GM21737 (cell line): ENCODE measurements around the gene VAV3.
"Not testable (repeated sequence)": the region's sequence is repeated elsewhere in the genome, so short reads cannot be mapped to it uniquely, and the experiment has no call there.

ENCODE experiments used
- ATAC-seq: cut with Tn5 transposase; IDR thresholded peaks from one replicate; pipeline ENCODE4 v1.9.1; 2021; ENCODE audit warnings: mild to moderate bottlenecking, moderate library complexity; ENCODE audit not compliant: unreplicated experiment

Gene VAV3

GRCh38 chr1:107895403-107896191 is 69.4 kb downstream of the VAV3 start:
- ATAC-seq: no peak

GRCh38 chr1:107894605-107895004 is 70.4 kb downstream of the VAV3 start:
- ATAC-seq: no peak

- ATAC-seq: not testable (repeated sequence)
Measured at GRCh38 chr1:107893350-107893749, 71.6 kb downstream of the VAV3 start.

- ATAC-seq: no peak
Measured at GRCh38 chr1:107889524-107889923, 75.5 kb downstream of the VAV3 start.

- ATAC-seq: no peak
Measured at GRCh38 chr1:107883562-107883961, 81.4 kb downstream of the VAV3 start.

- ATAC-seq: no peak
Measured at GRCh38 chr1:107879927-107880326, 85.1 kb downstream of the VAV3 start.

- ATAC-seq: no peak
Measured at GRCh38 chr1:107879346-107879745, 85.6 kb downstream of the VAV3 start.

- no peak for ATAC-seq
Measured at GRCh38 chr1:107877745-107878144, 87.2 kb downstream of the VAV3 start.

GRCh38 chr1:107877092-107877491 is 87.9 kb downstream of the VAV3 start:
- no peak for ATAC-seq

GRCh38 chr1:107875689-107876088 is 89.3 kb downstream of the VAV3 start:
- no peak for ATAC-seq

GRCh38 chr1:107874221-107874620 is 90.8 kb downstream of the VAV3 start:
- no peak for ATAC-seq

GRCh38 chr1:107871687-107872395 is 93.1 kb downstream of the VAV3 start:
- no peak for ATAC-seq

- ATAC-seq: no peak
Measured at GRCh38 chr1:107871259-107871658, 93.7 kb downstream of the VAV3 start.

GRCh38 chr1:107870696-107871095 is 94.3 kb downstream of the VAV3 start:
- ATAC-seq: no peak

- ATAC-seq: no peak
Measured at GRCh38 chr1:107867897-107868296, 97.1 kb downstream of the VAV3 start.

- no peak for ATAC-seq
Measured at GRCh38 chr1:107867422-107867821, 97.6 kb downstream of the VAV3 start.

GRCh38 chr1:107866870-107867269 is 98.1 kb downstream of the VAV3 start:
- ATAC-seq: no peak

GRCh38 chr1:107865627-107866026 is 99.4 kb downstream of the VAV3 start:
- ATAC-seq: no peak

- ATAC-seq: no peak
Measured at GRCh38 chr1:107863342-107863741, 101.6 kb downstream of the VAV3 start.

- ATAC-seq: no peak
Measured at GRCh38 chr1:107862064-107862463, 102.9 kb downstream of the VAV3 start.

GRCh38 chr1:107858323-107858722 is 106.7 kb downstream of the VAV3 start:
- ATAC-seq: no peak

- ATAC-seq: no peak
Measured at GRCh38 chr1:107851418-107851817, 113.6 kb downstream of the VAV3 start.
